Trophoblast cell (in vitro differentiated cells and primary cell): ENCODE measurements around the gene GDF9.

Source experiments
- DNase-seq, 2 donors: peaks; one replicate each; pipeline ENCODE4 v3.0.0-alpha.2; 2016
- H2AFZ ChIP-seq: 2 replicates; pipeline ENCODE4 v1.6.1; 2013; ENCODE audit warnings: low read length, moderate library complexity, mild to moderate bottlenecking; ENCODE audit not compliant: insufficient read depth, poor library complexity
- H2AK5ac ChIP-seq: 2 replicates; pipeline ENCODE4 v1.6.1; 2013; ENCODE audit warnings: mild to moderate bottlenecking, low read length
- H2BK120ac ChIP-seq: 2 replicates; pipeline ENCODE4 v1.6.1; 2013; ENCODE audit warnings: low read length, mild to moderate bottlenecking, moderate library complexity; ENCODE audit not compliant: insufficient read depth, poor library complexity
- H2BK12ac ChIP-seq: 2 replicates; pipeline ENCODE4 v1.6.1; 2013; ENCODE audit warnings: mild to moderate bottlenecking, low read length, moderate library complexity
- H2BK5ac ChIP-seq: 2 replicates; pipeline ENCODE4 v1.6.1; 2013; ENCODE audit warnings: low read length, low read depth, moderate library complexity, mild to moderate bottlenecking; ENCODE audit not compliant: poor library complexity
- H3K14ac ChIP-seq: 2 replicates; pipeline ENCODE4 v1.6.1; 2013; ENCODE audit warnings: mild to moderate bottlenecking, low read length
- H3K18ac ChIP-seq: 2 replicates; pipeline ENCODE4 v1.6.1; 2013; ENCODE audit warnings: mild to moderate bottlenecking, low read length
- H3K23ac ChIP-seq: 2 replicates; pipeline ENCODE4 v1.6.1; 2013; ENCODE audit warnings: low read length
- H3K27ac ChIP-seq: 2 replicates; pipeline ENCODE4 v1.5.1; 2013; ENCODE audit warnings: low read depth, mild to moderate bottlenecking, inconsistent platforms, low read length, moderate library complexity
- H3K27me3 ChIP-seq: 2 replicates; pipeline ENCODE4 v1.6.1; 2013; ENCODE audit warnings: inconsistent platforms, mild to moderate bottlenecking, low read length, moderate library complexity; ENCODE audit not compliant: insufficient read depth
- H3K36me3 ChIP-seq, 2 experiments: 1 replicate in 1 of 2; 2 replicates in 1 of 2; pipeline ENCODE4 v1.6.1; 2013; ENCODE audit warnings: low read length in 2 of 2, mild to moderate bottlenecking in 2 of 2, moderate library complexity in 1 of 2; ENCODE audit not compliant: insufficient read depth in 2 of 2, control insufficient read depth in 1 of 2
- H3K4ac ChIP-seq: 2 replicates; pipeline ENCODE4 v1.6.1; 2013; ENCODE audit warnings: low read depth, mild to moderate bottlenecking, low read length, moderate library complexity
- H3K4me1 ChIP-seq, 2 experiments: 1 replicate in 1 of 2; 2 replicates in 1 of 2; pipeline ENCODE4 v1.6.1; 2013; ENCODE audit warnings: low read length in 2 of 2, mild to moderate bottlenecking in 2 of 2, moderate library complexity in 1 of 2; ENCODE audit not compliant: insufficient read depth in 2 of 2, control insufficient read depth in 1 of 2
- H3K4me2 ChIP-seq: 2 replicates; pipeline ENCODE4 v1.6.1; 2013; ENCODE audit warnings: inconsistent platforms, mild to moderate bottlenecking, low read length, moderate library complexity
- H3K4me3 ChIP-seq: 2 replicates; pipeline ENCODE4 v1.5.1; 2013; ENCODE audit warnings: mild to moderate bottlenecking, low read depth, low read length, inconsistent platforms
- H3K79me1 ChIP-seq: one replicate; pipeline ENCODE4 v1.6.1; 2013; ENCODE audit warnings: low read length
- H3K79me2 ChIP-seq: 2 replicates; pipeline ENCODE4 v1.6.1; 2013; ENCODE audit warnings: low read length, mild to moderate bottlenecking; ENCODE audit not compliant: control insufficient read depth, insufficient read depth, poor library complexity
- H3K9ac ChIP-seq: 2 replicates; pipeline ENCODE4 v1.6.1; 2013; ENCODE audit warnings: mild to moderate bottlenecking, low read length
- H3K9me3 ChIP-seq: 2 replicates; pipeline ENCODE4 v1.6.1; 2013; ENCODE audit warnings: low read depth, mild to moderate bottlenecking, control low read depth, inconsistent platforms, low read length; ENCODE audit not compliant: insufficient read depth
- H4K12ac ChIP-seq: 2 replicates; pipeline ENCODE4 v1.6.1; 2013; ENCODE audit warnings: low read depth, mild to moderate bottlenecking, low read length, moderate library complexity
- H4K8ac ChIP-seq: 2 replicates; pipeline ENCODE4 v1.6.1; 2013; ENCODE audit warnings: low read depth, mild to moderate bottlenecking, low read length, moderate library complexity
- H4K91ac ChIP-seq: one replicate; pipeline ENCODE4 v1.6.1; 2013; ENCODE audit warnings: low read depth, mild to moderate bottlenecking, low read length, moderate library complexity
- WGBS: extraction: QIAGEN DNeasy Blood & Tissue Kit; methylation state at CpG from one replicate; pipeline ENCODE4 v1.1.7; 2013; ENCODE audit warnings: missing lambda C conversion rate; ENCODE audit not compliant: insufficient read length, insufficient coverage; ENCODE audit errors: extremely low coverage; 5-methylcytosine and 5-hydroxymethylcytosine counted together

The GDF9 gene

GRCh38 chr5:132887283-132887682 is 21.0 kb upstream of the GDF9 start:
- H3K18ac ChIP-seq, result no peak overlapping the region
- H3K27me3 ChIP-seq, result no peaks in the 10 kb centered on the region
- H3K23ac ChIP-seq, result no peak overlapping the region
- H2BK120ac ChIP-seq, result no peak overlapping the region
- H2AK5ac ChIP-seq, result no peak overlapping the region
- H3K4me2 ChIP-seq, result no peak overlapping the region
- H3K27ac ChIP-seq, result no peak overlapping the region
- H2BK12ac ChIP-seq, result no peak overlapping the region
- peaks cover 16 to 45% of the 10 kb centered on the region in 2 experiments for H3K36me3 ChIP-seq
- no peaks in the 10 kb centered on the region for H3K9me3 ChIP-seq
- no peak overlapping the region for H4K12ac ChIP-seq
- no peaks in the 10 kb centered on the region for H3K79me1 ChIP-seq
- no peak overlapping the region for H3K4ac ChIP-seq
- no peak overlapping the region for H3K9ac ChIP-seq
- no peak overlapping the region for H2BK5ac ChIP-seq
- H4K91ac ChIP-seq, result no peak overlapping the region
- no peak overlapping the region for H2AFZ ChIP-seq
- H3K14ac ChIP-seq, result no peak overlapping the region
- H3K4me1 ChIP-seq, result no peaks in the 10 kb centered on the region
- no peak overlapping the region for H3K4me3 ChIP-seq
- H3K79me2 ChIP-seq, result no peaks in the 10 kb centered on the region
- no CpG with 5 or more reads among the region's 1 CpG for WGBS
- no peak for DNase-seq
- H4K8ac ChIP-seq, result no peak overlapping the region

- H2BK5ac ChIP-seq, result no peak overlapping the region
- H3K9me3 ChIP-seq, result no peaks in the 10 kb centered on the region
- H4K91ac ChIP-seq, result no peak overlapping the region
- H3K79me2 ChIP-seq, result no peaks in the 10 kb centered on the region
- H3K9ac ChIP-seq, result no peak overlapping the region
- H4K8ac ChIP-seq, result no peak overlapping the region
- H3K14ac ChIP-seq, result no peak overlapping the region
- H3K4me2 ChIP-seq, result no peak overlapping the region
- peaks cover 23 to 43% of the 10 kb centered on the region in 2 experiments for H3K36me3 ChIP-seq
- no peaks in the 10 kb centered on the region for H3K27me3 ChIP-seq
- H2BK120ac ChIP-seq, result no peak overlapping the region
- H3K4me3 ChIP-seq, result no peak overlapping the region
- H3K4me1 ChIP-seq, result no peaks in the 10 kb centered on the region
- no peak overlapping the region for H3K23ac ChIP-seq
- no peak overlapping the region for H3K27ac ChIP-seq
- H3K4ac ChIP-seq, result no peak overlapping the region
- no peak overlapping the region for H3K18ac ChIP-seq
- H2AK5ac ChIP-seq, result no peak overlapping the region
- no peak overlapping the region for H4K12ac ChIP-seq
- H2BK12ac ChIP-seq, result no peak overlapping the region
- H2AFZ ChIP-seq, result no peak overlapping the region
- no CpG with 5 or more reads among the region's 11 CpGs for WGBS
- H3K79me1 ChIP-seq, result no peaks in the 10 kb centered on the region
- DNase-seq, result no peak
These were observed 20.0 kb upstream of the GDF9 start for GRCh38 chr5:132886064-132886823.

GRCh38 chr5:132884548-132884947 is 18.3 kb upstream of the GDF9 start:
- H2BK5ac ChIP-seq, result no peak overlapping the region
- no peak overlapping the region for H3K14ac ChIP-seq
- H3K4me1 ChIP-seq, result no peaks in the 10 kb centered on the region
- H3K4me3 ChIP-seq, result no peak overlapping the region
- no peak overlapping the region for H4K8ac ChIP-seq
- no peak overlapping the region for H3K27ac ChIP-seq
- no peak overlapping the region for H2AFZ ChIP-seq
- H2AK5ac ChIP-seq, result no peak overlapping the region
- H4K12ac ChIP-seq, result no peak overlapping the region
- H2BK120ac ChIP-seq, result no peak overlapping the region
- no peaks in the 10 kb centered on the region for H3K79me2 ChIP-seq
- H2BK12ac ChIP-seq, result no peak overlapping the region
- H3K9me3 ChIP-seq, result no peaks in the 10 kb centered on the region
- no CpG with 5 or more reads among the region's 2 CpGs for WGBS
- H3K27me3 ChIP-seq, result no peaks in the 10 kb centered on the region
- no peaks in the 10 kb centered on the region for H3K79me1 ChIP-seq
- no peak overlapping the region for H3K9ac ChIP-seq
- peaks cover 21 to 44% of the 10 kb centered on the region in 2 experiments for H3K36me3 ChIP-seq
- no peak overlapping the region for H3K23ac ChIP-seq
- no peak overlapping the region for H3K4me2 ChIP-seq
- H4K91ac ChIP-seq, result no peak overlapping the region
- no peak for DNase-seq
- no peak overlapping the region for H3K18ac ChIP-seq
- no peak overlapping the region for H3K4ac ChIP-seq

GRCh38 chr5:132883261-132883834 is 17.1 kb upstream of the GDF9 start:
- WGBS, result no CpG with 5 or more reads among the region's 2 CpGs
- no peak overlapping the region for H3K9ac ChIP-seq
- no peak overlapping the region for H3K4me3 ChIP-seq
- DNase-seq, result peak; percentile 37 to 65
- H3K18ac ChIP-seq, result no peak overlapping the region
- no peak overlapping the region for H4K8ac ChIP-seq
- no peaks in the 10 kb centered on the region for H3K4me1 ChIP-seq
- H3K79me1 ChIP-seq, result no peaks in the 10 kb centered on the region
- no peak overlapping the region for H2AFZ ChIP-seq
- H4K91ac ChIP-seq, result no peak overlapping the region
- no peak overlapping the region for H2BK120ac ChIP-seq
- no peaks in the 10 kb centered on the region for H3K27me3 ChIP-seq
- H3K27ac ChIP-seq, result no peak overlapping the region
- no peak overlapping the region for H2BK5ac ChIP-seq
- no peak overlapping the region for H3K14ac ChIP-seq
- no peaks in the 10 kb centered on the region for H3K79me2 ChIP-seq
- H3K4ac ChIP-seq, result no peak overlapping the region
- no peak overlapping the region for H3K23ac ChIP-seq
- no peak overlapping the region for H2AK5ac ChIP-seq
- H3K36me3 ChIP-seq, result peaks cover 18 to 40% of the 10 kb centered on the region in 2 experiments
- H3K9me3 ChIP-seq, result no peaks in the 10 kb centered on the region
- no peak overlapping the region for H4K12ac ChIP-seq
- H3K4me2 ChIP-seq, result no peak overlapping the region
- no peak overlapping the region for H2BK12ac ChIP-seq
